GM12878 (cell line): ENCODE results near the gene ALG8.

Source experiments
- CEBPZ ChIP-seq: fragments of 150-350 bp; IDR thresholded peaks from 2 replicates; pipeline ENCODE4 v1.6.1; 2016; ENCODE audit warnings: low read depth, low read length
- EP300 ChIP-seq, 2 experiments: fragments of 150-350 bp in 1 of 2; IDR thresholded peaks; 2 replicates each; pipeline ENCODE4 v1.6.1; 2011 to 2012; ENCODE audit warnings: low read depth in 2 of 2, low read length in 2 of 2, borderline replicate concordance in 1 of 2, improper control_type of control experiment in 1 of 2, inconsistent platforms in 1 of 2; ENCODE audit not compliant: control insufficient read depth in 1 of 2
- ZBTB11 ChIP-seq: fragments of 450-650 bp; formaldehyde crosslinking; IDR thresholded peaks from 2 replicates; pipeline ENCODE4 v1.5.0; 2022; ENCODE audit warnings: mild to moderate bottlenecking, missing genetic modification characterization

- TF ChIP-seq ZBTB11 (CRISPR knock-in tag) (no peak), CEBPZ (no peak), EP300 (IDR thresholded peaks at IDR 0.05; ENCODE audit: borderline replicate concordance in 1 of 2, control insufficient read depth in 1 of 2, low read depth in 2 of 2, low read length in 2 of 2) (no peak)
These were observed 45.2 kb downstream of the ALG8 start for GRCh38 chr11:78094250-78094649.
